ENCODE data around the gene FYN.

The FYN gene

GRCh38 chr6:111880181-111880888 is 7.1 kb upstream of the FYN start:
- DNase-seq (ENCODE audit: low read depth): no peak

GRCh38 chr6:111875741-111876140 is 2.5 kb upstream of the FYN start:
- no peak for DNase-seq (ENCODE audit: low read depth)

- no peak for DNase-seq (ENCODE audit: low read depth)
These were observed 768 bp upstream of the FYN start for GRCh38 chr6:111874025-111874415.

GRCh38 chr6:111872401-111873177 is 663 bp downstream of the FYN start:
- peak; percentile 53 for DNase-seq (ENCODE audit: low read depth)

- DNase-seq (ENCODE audit: low read depth): no peak
These were observed 1.4 kb downstream of the FYN start for GRCh38 chr6:111871725-111872400.

- DNase-seq (ENCODE audit: low read depth): peak; percentile 26
These were observed 2.0 kb downstream of the FYN start for GRCh38 chr6:111871207-111871606.

- no peak for DNase-seq (ENCODE audit: low read depth)
These were observed 2.5 kb downstream of the FYN start for GRCh38 chr6:111870742-111871064.

GRCh38 chr6:111870051-111870741 is 3.1 kb downstream of the FYN start:
- no peak for DNase-seq (ENCODE audit: low read depth)

- DNase-seq (ENCODE audit: low read depth): no peak
These were observed 6.4 kb downstream of the FYN start for GRCh38 chr6:111866857-111867256.

- DNase-seq (ENCODE audit: low read depth): no peak
These were observed 7.2 kb downstream of the FYN start for GRCh38 chr6:111865909-111866546.

GRCh38 chr6:111865049-111865585 is 8.1 kb downstream of the FYN start:
- no peak for DNase-seq (ENCODE audit: low read depth)

GRCh38 chr6:111864138-111865048 is 8.9 kb downstream of the FYN start:
- DNase-seq (ENCODE audit: low read depth): no peak

GRCh38 chr6:111862741-111863140 is 10.5 kb downstream of the FYN start:
- DNase-seq (ENCODE audit: low read depth): no peak

- DNase-seq (ENCODE audit: low read depth): no peak
These were observed 10.9 kb downstream of the FYN start for GRCh38 chr6:111862314-111862713.

GRCh38 chr6:111861431-111861885 is 11.8 kb downstream of the FYN start:
- no peak for DNase-seq (ENCODE audit: low read depth)

- DNase-seq (ENCODE audit: low read depth): no peak
These were observed 14.9 kb downstream of the FYN start for GRCh38 chr6:111858347-111858746.

- DNase-seq (ENCODE audit: low read depth): no peak
These were observed 15.4 kb downstream of the FYN start for GRCh38 chr6:111857674-111858337.

- no peak for DNase-seq (ENCODE audit: low read depth)
These were observed 17.5 kb downstream of the FYN start for GRCh38 chr6:111855753-111856152.

GRCh38 chr6:111854683-111855082 is 18.6 kb downstream of the FYN start:
- DNase-seq (ENCODE audit: low read depth): no peak

- DNase-seq (ENCODE audit: low read depth): no peak
These were observed 20.5 kb downstream of the FYN start for GRCh38 chr6:111852725-111853124.

Measured in activated gamma-delta T cell treated with anti-CD3 and anti-CD28 coated beads, Interleukin-2, amount 50 U/mL, for 16 hours (primary cell).